Limb (tissue), 2 donors: Measurements from ENCODE around the gene TWNK.
"Not testable (repeated sequence)": the region's sequence is repeated elsewhere in the genome, so short reads cannot be mapped to it uniquely, and the experiment has no call there.

Experiments used
- DNase-seq, 2 donors: peaks; one replicate each; pipeline ENCODE4 v3.0.0-alpha.2; 2016; ENCODE audit errors: extremely low spot score in 2 of 2

Gene TWNK

GRCh38 chr10:101030496-101031127, 43.3 kb downstream of the TWNK start:
- DNase-seq, result no peak

GRCh38 chr10:101031128-101031795, 43.9 kb downstream of the TWNK start, which contains the start of the genes PDZD7 and SFXN3:
PDZD7 (minus strand) TSS chr10:101031129; CDS start chr10:101030219, 910 bp downstream.
SFXN3 (plus strand) TSS chr10:101031234; CDS start chr10:101034695, 3,461 bp downstream.
- peak; percentile 88 to 95 for DNase-seq

- peak; percentile 70 to 86 for DNase-seq
Measured at GRCh38 chr10:101031796-101032636, 44.7 kb downstream of the TWNK start.

- DNase-seq, result peak; percentile 59 to 66
Measured at GRCh38 chr10:101032637-101033224, 45.4 kb downstream of the TWNK start.

GRCh38 chr10:101033276-101033675, 45.9 kb downstream of the TWNK start:
- DNase-seq, result no peak

GRCh38 chr10:101034404-101034803, 47.1 kb downstream of the TWNK start:
- DNase-seq, result not testable (repeated sequence)

- DNase-seq, result no peak
Measured at GRCh38 chr10:101035314-101035713, 48.0 kb downstream of the TWNK start.

- no peak for DNase-seq
Measured at GRCh38 chr10:101035916-101036702, 48.8 kb downstream of the TWNK start.

GRCh38 chr10:101036726-101037125, 49.4 kb downstream of the TWNK start:
- no peak for DNase-seq

- no peak for DNase-seq
Measured at GRCh38 chr10:101038484-101038883, 51.1 kb downstream of the TWNK start.

- no peak for DNase-seq
Measured at GRCh38 chr10:101040061-101040460, 52.7 kb downstream of the TWNK start.

- no peak for DNase-seq
Measured at GRCh38 chr10:101040851-101041250, 53.5 kb downstream of the TWNK start.

- peak; percentile 78 to 82 for DNase-seq
Measured at GRCh38 chr10:101041252-101041761, 54.0 kb downstream of the TWNK start.

- DNase-seq, result no peak
Measured at GRCh38 chr10:101042118-101042517, 54.8 kb downstream of the TWNK start.

- DNase-seq, result peak; percentile 89 to 91
Measured at GRCh38 chr10:101042667-101043362, 55.5 kb downstream of the TWNK start.

GRCh38 chr10:101043363-101043707, 56.0 kb downstream of the TWNK start:
- DNase-seq, result no peak
